HEK293 (cell line): ENCODE data around the gene SOHLH2.

ENCODE experiments used
- ATF2 ChIP-seq: fragments of 450-650 bp; formaldehyde crosslinking; IDR thresholded peaks from 2 replicates; pipeline ENCODE4 v1.5.1; 2016; ENCODE audit warnings: missing biosample characterization, missing genetic modification characterization, low read depth
- CTCF ChIP-seq: fragments of 450-650 bp; formaldehyde crosslinking; IDR thresholded peaks from 2 replicates; pipeline ENCODE4 v1.5.1; 2016; ENCODE audit warnings: missing biosample characterization, missing genetic modification characterization
- KLF10 ChIP-seq: fragments of 450-650 bp; IDR thresholded peaks from 2 replicates; pipeline ENCODE4 v1.5.1; 2018; ENCODE audit warnings: missing biosample characterization, mild to moderate bottlenecking, missing genetic modification characterization
- ZNF248 ChIP-seq: fragments of 450-650 bp; formaldehyde crosslinking; IDR thresholded peaks from 2 replicates; pipeline ENCODE4 v1.5.1; 2017; ENCODE audit warnings: missing biosample characterization, missing genetic modification characterization
- ZNF274 ChIP-seq, 2 experiments: fragments of 200-500 bp in 1 of 2; fragments of 450-650 bp in 1 of 2; sonication (Bioruptor generic) in 1 of 2; formaldehyde crosslinking in 1 of 2; IDR thresholded peaks; 2 replicates each; pipeline versions ENCODE4 v1.5.1 to v1.6.1; 2014 to 2016; ENCODE audit warnings: borderline replicate concordance in 1 of 2, inconsistent platforms in 1 of 2, low read length in 1 of 2, missing biosample characterization in 1 of 2, missing genetic modification characterization in 1 of 2
- ZNF292 ChIP-seq: fragments of 450-650 bp; formaldehyde crosslinking; IDR thresholded peaks from 2 replicates; pipeline ENCODE4 v1.5.1; 2016; ENCODE audit warnings: low read depth, missing biosample characterization, missing genetic modification characterization, borderline replicate concordance
- ZNF311 ChIP-seq: fragments of 450-650 bp; formaldehyde crosslinking; IDR thresholded peaks from 2 replicates; pipeline ENCODE4 v1.5.1; 2017; ENCODE audit warnings: missing biosample characterization, missing genetic modification characterization, borderline replicate concordance

- TF ChIP-seq ZNF274 (IDR thresholded peaks at IDR 0.05; ENCODE audit: low read length) (no peak), ZNF274 (tag by site-specific recombination; IDR thresholded peaks at IDR 0.05; ENCODE audit: borderline replicate concordance) (no peak), ZNF292 (tag by site-specific recombination) (no peak), KLF10 (tag by site-specific recombination) (no peak), ZNF311 (tag by site-specific recombination) (no peak), ZNF248 (tag by site-specific recombination) (no peak), CTCF (tag by site-specific recombination) (no peak), ATF2 (tag by site-specific recombination) (no peak)
Measured at GRCh38 chr13:36160297-36160696, 54.1 kb downstream of the SOHLH2 start.
